ENCODE data around the gene WBP11. TPM values are rescaled to one million over a fixed set of nuclear protein-coding genes. Genes with fewer than 3 reads are reported as not detected.
A peak's percentile ranks its signal among the peaks of the same experiment; 100 is the strongest.

WBP11 gene
- total RNA-seq, 4 donors from 2014 or later: 9.5 to 44.0 (median 15.3) TPM

DNA sequence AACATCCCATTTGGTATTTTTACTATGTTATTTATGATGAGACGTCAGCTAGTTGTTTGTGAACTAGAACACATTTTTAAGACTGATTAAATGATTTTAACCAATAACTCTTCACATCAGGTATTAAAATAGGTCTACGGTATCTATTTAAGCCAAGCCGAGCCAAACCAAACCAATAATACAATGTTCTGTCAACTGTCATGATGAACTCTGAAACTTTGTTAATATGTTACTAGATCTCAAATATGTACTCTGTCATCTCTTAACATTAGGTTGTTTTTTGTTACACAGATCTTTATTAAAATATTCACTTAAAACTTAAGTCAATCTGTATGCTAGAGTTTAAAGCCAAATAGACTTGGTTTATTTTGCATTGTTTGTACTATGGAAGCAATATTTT lies 39.0 kb upstream of the WBP11 start:
- intact Hi-C loops (cut with DNase I; ENCODE audit: low total_unique reads): loop anchor here (10.0 kb wide), 1 partner anchor 432 kb away; no protein-coding TSS in a partner anchor
- TF ChIP-seq POLR2A (IDR thresholded peaks at IDR 0.05): no peak
- peaks cover 0 to 9% of the 10 kb centered on the region in 2 donors for H3K4me1 ChIP-seq
- H3K27ac ChIP-seq: peak overlapping the region; percentile 50 to 72
- no peak overlapping the region for H3K4me3 ChIP-seq
- no peak for DNase-seq
- H3K36me3 ChIP-seq: no peaks in the 10 kb centered on the region
- no peaks in the 10 kb centered on the region for H3K27me3 ChIP-seq
- H3K9me3 ChIP-seq: no peaks in the 10 kb centered on the region

DNA sequence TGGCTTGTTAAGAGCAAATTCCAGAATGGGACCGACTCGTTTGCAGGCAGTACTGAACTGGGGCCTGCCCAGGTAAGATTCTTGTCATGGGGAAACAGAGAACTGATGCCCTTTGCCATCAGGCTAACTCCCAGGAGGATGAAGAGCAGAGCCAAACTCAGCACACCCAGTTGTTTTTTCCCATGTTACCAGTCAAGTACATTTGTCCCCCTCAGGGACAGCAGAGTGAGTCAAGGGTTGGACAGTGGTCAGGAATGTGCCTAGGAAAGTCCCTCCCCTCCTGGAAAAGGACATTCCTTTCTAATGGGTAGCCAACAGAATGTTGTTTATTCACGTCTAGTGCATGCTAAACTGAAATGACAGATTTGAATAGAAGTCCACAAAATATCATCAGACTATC lies 38.5 kb upstream of the WBP11 start:
- no peaks in the 10 kb centered on the region for H3K36me3 ChIP-seq
- no peak overlapping the region for H3K4me3 ChIP-seq
- peak; percentile 34 to 54 for DNase-seq
- intact Hi-C loops (cut with DNase I; ENCODE audit: low total_unique reads): loop anchor here (10.0 kb wide), 1 partner anchor 433 kb away; no protein-coding TSS in a partner anchor
- TF ChIP-seq, protein P1, sequence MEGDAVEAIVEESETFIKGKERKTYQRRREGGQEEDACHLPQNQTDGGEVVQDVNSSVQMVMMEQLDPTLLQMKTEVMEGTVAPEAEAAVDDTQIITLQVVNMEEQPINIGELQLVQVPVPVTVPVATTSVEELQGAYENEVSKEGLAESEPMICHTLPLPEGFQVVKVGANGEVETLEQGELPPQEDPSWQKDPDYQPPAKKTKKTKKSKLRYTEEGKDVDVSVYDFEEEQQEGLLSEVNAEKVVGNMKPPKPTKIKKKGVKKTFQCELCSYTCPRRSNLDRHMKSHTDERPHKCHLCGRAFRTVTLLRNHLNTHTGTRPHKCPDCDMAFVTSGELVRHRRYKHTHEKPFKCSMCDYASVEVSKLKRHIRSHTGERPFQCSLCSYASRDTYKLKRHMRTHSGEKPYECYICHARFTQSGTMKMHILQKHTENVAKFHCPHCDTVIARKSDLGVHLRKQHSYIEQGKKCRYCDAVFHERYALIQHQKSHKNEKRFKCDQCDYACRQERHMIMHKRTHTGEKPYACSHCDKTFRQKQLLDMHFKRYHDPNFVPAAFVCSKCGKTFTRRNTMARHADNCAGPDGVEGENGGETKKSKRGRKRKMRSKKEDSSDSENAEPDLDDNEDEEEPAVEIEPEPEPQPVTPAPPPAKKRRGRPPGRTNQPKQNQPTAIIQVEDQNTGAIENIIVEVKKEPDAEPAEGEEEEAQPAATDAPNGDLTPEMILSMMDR (IDR thresholded peaks at IDR 0.05): no peak
- no peak for TF ChIP-seq POLR2A (IDR thresholded peaks at IDR 0.05)
- H3K4me1 ChIP-seq: peaks cover 0 to 6% of the 10 kb centered on the region in 2 donors
- no peaks in the 10 kb centered on the region for H3K27me3 ChIP-seq
- H3K9me3 ChIP-seq: no peaks in the 10 kb centered on the region
- peak overlapping the region; percentile 50 to 72 for H3K27ac ChIP-seq

DNA sequence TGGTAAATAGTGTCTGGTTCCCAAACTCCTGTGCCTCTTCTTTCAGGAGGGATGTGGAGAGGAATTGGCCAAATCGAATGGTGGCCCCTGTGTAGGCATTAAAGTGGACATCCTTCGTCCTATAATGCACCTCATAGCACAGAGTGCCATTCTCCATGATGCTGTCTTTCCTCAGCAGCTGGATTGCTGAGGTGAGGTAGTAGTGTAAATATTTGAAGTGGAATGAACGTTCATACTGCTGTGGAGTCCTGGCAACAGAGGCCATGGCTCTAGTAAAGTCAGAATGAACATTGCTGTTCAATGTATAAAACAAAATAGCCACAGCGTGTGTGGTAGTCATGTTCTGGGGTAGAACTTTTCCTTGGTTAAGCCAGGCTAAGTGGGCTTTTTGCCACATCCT lies 37.3 kb upstream of the WBP11 start:
- no peaks in the 10 kb centered on the region for H3K4me1 ChIP-seq
- no peak overlapping the region for H3K4me3 ChIP-seq
- DNase-seq: no peak
- no peaks in the 10 kb centered on the region for H3K36me3 ChIP-seq
- intact Hi-C loops (cut with DNase I; ENCODE audit: low total_unique reads): loop anchor here (10.0 kb wide), 1 partner anchor 434 kb away; no protein-coding TSS in a partner anchor
- H3K27me3 ChIP-seq: no peaks in the 10 kb centered on the region
- TF ChIP-seq, protein P1 (IDR thresholded peaks at IDR 0.05): no peak
- TF ChIP-seq POLR2A (IDR thresholded peaks at IDR 0.05): no peak
- H3K9me3 ChIP-seq: no peaks in the 10 kb centered on the region
- H3K27ac ChIP-seq: peak overlapping the region in 1 of 2 donors; percentile 46

DNA sequence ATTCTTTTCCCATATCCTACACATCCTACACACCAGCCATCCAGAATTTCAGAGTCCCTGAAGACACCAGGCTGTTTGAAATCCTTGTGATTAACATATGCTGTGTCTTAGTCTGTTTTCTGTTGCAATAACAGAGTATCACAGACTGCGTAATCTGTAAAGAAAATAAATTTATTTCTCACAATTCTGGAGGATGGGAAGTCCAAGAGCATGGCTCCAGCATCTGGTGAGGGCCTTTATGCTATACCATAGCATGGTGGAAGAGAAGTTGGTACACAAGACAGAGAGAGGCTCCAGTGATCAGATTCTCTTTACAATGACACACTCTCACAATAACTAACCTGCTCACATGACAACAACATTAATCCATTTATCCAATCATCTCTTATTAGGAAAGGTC lies 36.0 kb upstream of the WBP11 start:
- no peaks in the 10 kb centered on the region for H3K4me1 ChIP-seq
- no peaks in the 10 kb centered on the region for H3K9me3 ChIP-seq
- H3K36me3 ChIP-seq: no peaks in the 10 kb centered on the region
- no peaks in the 10 kb centered on the region for H3K27me3 ChIP-seq
- TF ChIP-seq POLR2A (IDR thresholded peaks at IDR 0.05): no peak
- TF ChIP-seq, protein P1 (IDR thresholded peaks at IDR 0.05): no peak
- no peak for DNase-seq
- H3K4me3 ChIP-seq: no peak overlapping the region
- intact Hi-C loops (cut with DNase I; ENCODE audit: low total_unique reads): no loop called here
- no peak overlapping the region for H3K27ac ChIP-seq

DNA sequence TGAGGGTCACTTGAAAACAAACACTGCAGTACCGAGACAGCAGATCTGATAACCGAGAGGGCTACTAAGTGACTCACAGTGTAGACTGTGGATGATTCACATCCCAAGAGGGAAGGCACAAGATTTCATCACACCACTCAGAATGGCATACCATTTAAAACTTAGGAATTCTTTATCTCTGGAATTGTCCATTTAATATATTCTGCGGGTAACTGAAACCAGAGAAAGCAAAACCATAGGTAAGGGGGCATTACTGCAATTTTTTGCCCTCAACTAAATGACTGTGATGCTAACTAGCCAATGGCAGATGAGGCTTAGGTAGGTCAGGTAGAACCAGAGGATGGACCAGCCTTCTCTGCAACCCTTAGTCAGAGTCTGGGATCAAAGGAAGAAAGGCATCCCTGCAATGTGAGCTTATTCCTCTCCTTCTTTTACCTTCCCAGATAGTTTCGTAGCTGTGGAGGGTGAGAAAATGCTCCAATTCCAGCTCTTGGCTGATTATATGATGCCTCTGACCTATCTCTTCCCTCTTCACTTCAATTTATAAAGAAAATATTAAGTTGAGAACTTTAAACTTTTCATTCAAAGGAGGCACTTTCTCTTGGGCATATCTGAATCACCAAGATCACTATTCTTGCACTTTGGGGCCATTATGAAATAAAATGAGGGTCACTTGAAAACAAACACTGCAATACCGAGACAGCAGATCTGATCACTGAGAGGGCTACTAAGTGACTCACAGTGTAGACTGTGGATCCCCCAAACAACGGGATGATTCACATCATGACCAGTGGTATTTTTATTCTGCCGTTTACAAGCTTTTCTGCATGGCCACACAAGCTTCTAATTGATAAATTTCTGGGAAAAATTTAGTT lies 33.3 kb upstream of the WBP11 start:
- Histone ChIP-seq H3K27me3 (no peaks in the 10 kb centered on the region), H3K4me1 (no peaks in the 10 kb centered on the region), H3K36me3 (no peaks in the 10 kb centered on the region), H3K27ac (no peak overlapping the region), H3K4me3 (no peak overlapping the region), H3K9me3 (no peaks in the 10 kb centered on the region)
- TF ChIP-seq POLR2A (IDR thresholded peaks at IDR 0.05): no peak
- TF ChIP-seq, protein P1 (IDR thresholded peaks at IDR 0.05): no peak
- intact Hi-C loops (cut with DNase I; ENCODE audit: low total_unique reads): no loop called here
- DNase-seq: no peak

All from uterus (tissue), 4 donors.